WERI-Rb-1 (cell line): ENCODE data around the gene FAM117A.
A peak's percentile ranks its signal among the peaks of the same experiment; 100 is the strongest.

Experiments used
- DNase-seq: peaks from one replicate; pipeline ENCODE4 v3.0.0-alpha.2; 2020
- H3K27ac ChIP-seq: fragments of 250-450 bp; sonication (Bioruptor Pico); 2 replicates; pipeline ENCODE4 v1.5.1; 2020; ENCODE audit warnings: mild to moderate bottlenecking, moderate library complexity
- H3K27me3 ChIP-seq: fragments of 250-450 bp; sonication (Bioruptor Pico); 2 replicates; pipeline ENCODE4 v1.5.1; 2021; ENCODE audit warnings: mild to moderate bottlenecking, low read depth, moderate library complexity; ENCODE audit not compliant: insufficient read depth, severe bottlenecking
- H3K36me3 ChIP-seq: fragments of 250-450 bp; sonication (Bioruptor Pico); 2 replicates; pipeline ENCODE4 v1.5.1; 2020; ENCODE audit warnings: mild to moderate bottlenecking, moderate library complexity
- H3K4me3 ChIP-seq: 2 replicates; pipeline ENCODE4 v1.5.1; 2011; ENCODE audit warnings: low read depth, mild to moderate bottlenecking, control low read depth, low read length
- H3K9me3 ChIP-seq: fragments of 250-450 bp; sonication (Bioruptor Pico); 2 replicates; pipeline ENCODE4 v1.5.1; 2021; ENCODE audit warnings: mild to moderate bottlenecking, moderate library complexity; ENCODE audit not compliant: severe bottlenecking
- TF ChIP-seq, protein P1 (sequence below): IDR thresholded peaks from 2 replicates; pipeline ENCODE4 v1.5.1; 2011; ENCODE audit warnings: low read depth, mild to moderate bottlenecking, control low read depth, inconsistent platforms, low read length

FAM117A gene

DNA sequence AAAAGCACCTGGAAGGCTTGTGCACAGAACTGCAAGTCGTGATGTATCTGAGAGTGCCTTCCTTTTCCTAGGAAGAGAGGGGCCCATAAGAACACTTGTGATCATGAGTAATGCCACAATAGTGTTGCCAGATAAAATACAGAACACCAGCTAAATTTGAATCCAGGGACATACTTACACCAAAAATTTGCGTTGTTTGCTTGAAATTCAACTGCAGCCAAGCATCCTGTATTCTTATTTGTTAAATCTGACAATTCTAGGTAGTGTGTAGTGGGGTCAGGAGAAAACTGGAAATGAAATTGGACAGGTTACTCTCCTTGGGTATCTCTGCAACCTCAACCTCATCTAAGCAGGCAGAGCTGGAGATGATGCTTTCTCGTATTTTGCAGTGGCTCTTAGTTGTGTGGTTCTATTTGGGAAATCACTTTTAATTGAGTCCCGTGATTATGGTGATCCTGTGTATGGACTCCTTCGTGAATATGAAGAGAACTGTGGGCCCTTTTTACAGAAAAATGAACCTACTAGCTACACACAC lies 68.2 kb downstream of the FAM117A start:
- H3K27ac ChIP-seq, result no peak overlapping the region
- no peak for DNase-seq
- no peaks in the 10 kb centered on the region for H3K9me3 ChIP-seq
- TF ChIP-seq, protein P1, sequence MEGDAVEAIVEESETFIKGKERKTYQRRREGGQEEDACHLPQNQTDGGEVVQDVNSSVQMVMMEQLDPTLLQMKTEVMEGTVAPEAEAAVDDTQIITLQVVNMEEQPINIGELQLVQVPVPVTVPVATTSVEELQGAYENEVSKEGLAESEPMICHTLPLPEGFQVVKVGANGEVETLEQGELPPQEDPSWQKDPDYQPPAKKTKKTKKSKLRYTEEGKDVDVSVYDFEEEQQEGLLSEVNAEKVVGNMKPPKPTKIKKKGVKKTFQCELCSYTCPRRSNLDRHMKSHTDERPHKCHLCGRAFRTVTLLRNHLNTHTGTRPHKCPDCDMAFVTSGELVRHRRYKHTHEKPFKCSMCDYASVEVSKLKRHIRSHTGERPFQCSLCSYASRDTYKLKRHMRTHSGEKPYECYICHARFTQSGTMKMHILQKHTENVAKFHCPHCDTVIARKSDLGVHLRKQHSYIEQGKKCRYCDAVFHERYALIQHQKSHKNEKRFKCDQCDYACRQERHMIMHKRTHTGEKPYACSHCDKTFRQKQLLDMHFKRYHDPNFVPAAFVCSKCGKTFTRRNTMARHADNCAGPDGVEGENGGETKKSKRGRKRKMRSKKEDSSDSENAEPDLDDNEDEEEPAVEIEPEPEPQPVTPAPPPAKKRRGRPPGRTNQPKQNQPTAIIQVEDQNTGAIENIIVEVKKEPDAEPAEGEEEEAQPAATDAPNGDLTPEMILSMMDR, result no peak
- no peak overlapping the region for H3K4me3 ChIP-seq
- peaks cover 14% of the 10 kb centered on the region for H3K36me3 ChIP-seq
- H3K27me3 ChIP-seq, result no peaks in the 10 kb centered on the region

DNA sequence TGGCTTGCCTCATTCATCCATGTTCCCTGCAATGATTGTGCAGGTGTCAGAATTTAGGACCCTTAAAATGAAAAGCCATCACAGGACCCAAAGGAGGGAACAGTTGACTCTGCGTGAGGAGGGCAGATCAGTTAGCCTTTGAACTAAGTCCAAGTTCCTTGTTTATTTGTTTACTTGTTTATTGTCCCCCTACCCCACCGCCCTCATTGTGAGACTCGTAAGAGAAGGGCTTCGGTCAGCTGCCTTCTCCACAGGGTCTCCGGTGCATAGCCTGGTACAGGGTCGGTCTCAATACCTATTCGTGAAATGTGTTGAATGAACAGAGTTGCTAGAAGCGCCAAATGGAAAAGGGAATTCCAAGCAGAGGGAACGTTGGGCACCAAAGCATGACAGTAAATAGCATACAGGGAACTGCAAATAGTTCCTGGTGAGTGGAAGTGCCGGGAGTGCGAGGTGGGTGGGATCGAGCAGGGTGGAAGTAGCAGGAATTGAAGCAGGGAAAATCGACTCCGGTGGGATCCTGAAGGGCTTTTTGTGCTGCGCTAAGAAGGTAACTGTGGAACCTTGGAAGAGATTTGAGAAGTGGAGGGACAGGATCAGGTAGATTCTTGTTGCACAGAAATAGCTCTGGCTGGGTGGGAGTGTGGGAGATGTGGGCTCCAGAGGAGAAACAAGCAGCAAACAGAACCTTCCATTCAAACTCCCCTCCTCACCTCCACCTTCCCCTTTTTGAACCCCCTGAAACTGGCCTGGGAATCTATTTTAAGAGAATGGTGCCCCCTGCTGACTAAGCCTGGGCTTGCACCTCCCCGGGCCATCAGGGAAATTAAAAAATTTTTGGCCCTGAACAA lies 68.9 kb downstream of the FAM117A start:
- Histone ChIP-seq H3K9me3 (no peaks in the 10 kb centered on the region), H3K27me3 (no peaks in the 10 kb centered on the region), H3K4me3 (no peak overlapping the region), H3K27ac (no peak overlapping the region), H3K36me3 (peaks cover 7% of the 10 kb centered on the region)
- peak; percentile 68 for DNase-seq
- TF ChIP-seq, protein P1, result peak; percentile 68

DNA sequence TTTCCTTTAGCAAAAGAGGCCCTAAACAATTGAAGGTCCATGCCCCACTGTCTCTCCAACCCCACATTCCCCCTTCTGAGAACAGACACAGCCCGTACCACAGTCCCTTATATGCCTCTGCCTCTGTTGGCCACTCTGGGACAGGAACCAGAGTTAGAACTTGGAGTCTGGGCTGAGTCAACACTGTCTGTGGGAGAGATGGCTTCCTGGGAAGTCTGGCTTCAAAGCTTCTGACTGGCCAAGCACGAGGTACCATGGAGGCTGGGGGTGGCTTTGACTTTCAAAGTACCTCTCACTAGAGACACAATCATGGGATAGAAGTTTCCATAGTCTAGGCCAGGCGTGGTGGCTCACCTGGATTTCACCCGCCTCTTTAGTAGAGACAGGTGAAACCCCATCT lies 71.2 kb downstream of the FAM117A start:
- H3K4me3 ChIP-seq, result no peak overlapping the region
- no peak overlapping the region for H3K27ac ChIP-seq
- H3K36me3 ChIP-seq, result no peaks in the 10 kb centered on the region
- no peak for DNase-seq
- TF ChIP-seq, protein P1, result no peak
- no peaks in the 10 kb centered on the region for H3K9me3 ChIP-seq
- H3K27me3 ChIP-seq, result no peaks in the 10 kb centered on the region

DNA sequence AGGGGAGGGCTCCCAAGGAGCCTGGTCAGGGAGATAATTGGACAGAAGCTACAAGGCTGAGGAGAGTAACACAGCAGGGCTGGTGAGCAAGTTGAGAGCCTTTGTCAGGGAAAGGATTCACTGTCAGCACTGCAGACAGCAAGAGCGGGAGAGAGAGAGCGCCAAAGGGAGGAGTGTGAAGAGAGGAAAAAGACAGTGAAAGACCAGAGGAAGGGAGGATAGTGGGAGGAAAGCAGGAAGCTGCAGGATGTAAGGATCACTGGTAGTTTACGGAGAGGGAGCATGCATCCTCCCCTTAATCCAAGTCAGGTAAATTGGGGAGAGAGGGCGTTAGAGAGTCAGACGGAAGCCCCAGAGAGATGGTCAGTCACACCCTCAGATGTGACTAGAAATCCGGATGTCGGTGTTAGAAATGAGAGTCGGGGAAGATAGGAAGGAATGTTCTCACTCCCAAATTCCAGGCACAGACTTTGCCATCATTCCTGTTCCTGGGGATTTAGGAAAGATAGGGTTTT lies 72.2 kb downstream of the FAM117A start:
- Histone ChIP-seq H3K36me3 (no peaks in the 10 kb centered on the region), H3K27me3 (no peaks in the 10 kb centered on the region), H3K4me3 (no peak overlapping the region), H3K9me3 (no peaks in the 10 kb centered on the region), H3K27ac (no peak overlapping the region)
- TF ChIP-seq, protein P1, result no peak
- DNase-seq, result no peak

DNA sequence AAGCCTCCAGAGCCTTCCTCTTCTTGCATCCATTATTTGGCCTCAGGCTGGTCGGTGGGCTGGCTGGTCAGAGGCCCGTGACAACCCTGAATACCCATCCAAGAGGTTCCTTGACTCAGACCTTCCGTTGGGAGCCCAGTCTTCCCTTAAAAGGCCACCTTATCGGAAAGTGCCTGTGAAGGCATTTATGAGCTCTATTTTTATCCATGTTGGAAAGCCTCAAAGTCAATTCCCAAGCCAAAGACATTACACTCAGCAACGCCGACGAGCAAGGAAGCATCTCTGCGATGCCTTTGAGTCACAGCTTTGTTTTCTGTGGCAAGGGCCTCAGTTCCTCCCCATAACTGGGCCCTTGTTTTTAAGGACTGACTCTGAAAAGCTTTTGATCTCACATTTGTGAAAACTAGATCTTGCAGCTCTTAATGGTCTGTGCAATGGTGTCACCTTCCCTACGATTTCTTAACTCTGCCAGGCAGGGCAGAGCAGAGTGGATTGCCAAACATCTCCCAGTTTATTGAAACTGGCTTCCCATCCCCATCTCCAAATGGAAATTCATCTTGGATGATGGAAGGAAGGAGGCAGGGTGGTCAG lies 72.8 kb downstream of the FAM117A start:
- H3K27me3 ChIP-seq, result no peaks in the 10 kb centered on the region
- no peaks in the 10 kb centered on the region for H3K36me3 ChIP-seq
- H3K9me3 ChIP-seq, result no peaks in the 10 kb centered on the region
- no peak overlapping the region for H3K4me3 ChIP-seq
- TF ChIP-seq, protein P1, result no peak
- DNase-seq, result no peak
- no peak overlapping the region for H3K27ac ChIP-seq
